Measurements from ENCODE around the gene BSDC1.

DNA sequence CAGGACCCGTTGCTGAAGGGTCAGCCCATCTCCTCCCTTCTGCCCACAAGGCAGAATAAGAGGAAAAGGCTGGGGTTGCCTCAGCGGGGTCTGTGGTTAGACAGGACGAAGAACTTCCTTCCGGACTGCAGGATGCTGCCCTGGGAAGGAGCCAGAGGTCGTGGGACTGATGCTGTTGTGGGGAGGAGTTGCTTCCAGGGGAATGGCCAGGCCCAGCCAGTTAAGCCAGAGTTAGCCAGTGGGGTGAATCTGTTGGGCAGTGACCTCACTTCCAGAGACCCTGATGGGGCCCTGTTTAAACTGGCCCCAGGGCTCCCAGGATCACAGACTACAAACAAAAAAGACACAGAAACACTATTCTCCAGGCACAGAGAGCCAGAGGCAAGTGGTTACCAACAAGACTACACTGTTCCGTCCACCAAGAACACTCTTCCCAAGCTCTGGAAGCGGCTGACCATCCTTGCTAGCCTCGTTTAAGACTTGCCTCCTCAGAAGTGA, 45.0 kb downstream of the BSDC1 start:
- TF ChIP-seq, protein P1, sequence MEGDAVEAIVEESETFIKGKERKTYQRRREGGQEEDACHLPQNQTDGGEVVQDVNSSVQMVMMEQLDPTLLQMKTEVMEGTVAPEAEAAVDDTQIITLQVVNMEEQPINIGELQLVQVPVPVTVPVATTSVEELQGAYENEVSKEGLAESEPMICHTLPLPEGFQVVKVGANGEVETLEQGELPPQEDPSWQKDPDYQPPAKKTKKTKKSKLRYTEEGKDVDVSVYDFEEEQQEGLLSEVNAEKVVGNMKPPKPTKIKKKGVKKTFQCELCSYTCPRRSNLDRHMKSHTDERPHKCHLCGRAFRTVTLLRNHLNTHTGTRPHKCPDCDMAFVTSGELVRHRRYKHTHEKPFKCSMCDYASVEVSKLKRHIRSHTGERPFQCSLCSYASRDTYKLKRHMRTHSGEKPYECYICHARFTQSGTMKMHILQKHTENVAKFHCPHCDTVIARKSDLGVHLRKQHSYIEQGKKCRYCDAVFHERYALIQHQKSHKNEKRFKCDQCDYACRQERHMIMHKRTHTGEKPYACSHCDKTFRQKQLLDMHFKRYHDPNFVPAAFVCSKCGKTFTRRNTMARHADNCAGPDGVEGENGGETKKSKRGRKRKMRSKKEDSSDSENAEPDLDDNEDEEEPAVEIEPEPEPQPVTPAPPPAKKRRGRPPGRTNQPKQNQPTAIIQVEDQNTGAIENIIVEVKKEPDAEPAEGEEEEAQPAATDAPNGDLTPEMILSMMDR (conservative IDR thresholded peaks at IDR 0.05), result no peak
- no peak for TF ChIP-seq ZFX (IDR thresholded peaks at IDR 0.05)
